Ovary (tissue), 9 donors: ENCODE data around the gene TMEM59L. TPM values are rescaled to one million over a fixed set of nuclear protein-coding genes. Genes with fewer than 3 reads are reported as not detected.

Experiments
- DNase-seq, 5 donors: peaks; one replicate each; pipeline ENCODE4 v3.0.0-alpha.2; 2019 to 2020
- H3K27ac ChIP-seq, 2 donors: fragments of 200-600 bp; one replicate each; pipeline versions ENCODE4 v1.5.1 to v1.8.0; 2019 to 2022
- H3K27me3 ChIP-seq: fragments of 200-600 bp; one replicate; pipeline ENCODE4 v1.8.0; 2022
- H3K36me3 ChIP-seq: fragments of 200-600 bp; sonication (generic); one replicate; pipeline ENCODE4 v1.5.1; 2019
- H3K4me1 ChIP-seq: one replicate; pipeline ENCODE4 v1.8.1; 2013; ENCODE audit warnings: mild to moderate bottlenecking, moderate library complexity; ENCODE audit not compliant: insufficient read depth
- H3K4me3 ChIP-seq: fragments of 200-600 bp; sonication (generic); one replicate; pipeline ENCODE4 v1.5.1; 2017
- H3K9me3 ChIP-seq, 2 donors: fragments of 200-600 bp in 1 of 2; sonication (generic) in 1 of 2; one replicate each; pipeline versions ENCODE4 v1.5.1 to v1.8.1; 2013 to 2019; ENCODE audit warnings: mild to moderate bottlenecking in 1 of 2, moderate library complexity in 1 of 2
- CTCF ChIP-seq, 3 donors: fragments of 450-650 bp in 2 of 3; fragments of 200-600 bp in 1 of 3; IDR thresholded peaks; one replicate each; pipeline versions ENCODE4 v1.5.1 to v1.8.0; 2016 to 2022; ENCODE audit warnings: antibody characterized with exemption in 3 of 3, mild to moderate bottlenecking in 1 of 3
- EP300 ChIP-seq: sonication (generic); formaldehyde crosslinking; IDR thresholded peaks from one replicate; pipeline ENCODE4 v1.6.1; 2017; ENCODE audit warnings: antibody characterized with exemption
- POLR2A ChIP-seq: fragments of 450-650 bp; IDR thresholded peaks from one replicate; pipeline ENCODE4 v1.6.1; 2017; ENCODE audit warnings: antibody characterized with exemption, mild to moderate bottlenecking, moderate library complexity
- WGBS, 3 donors: extraction: QIAGEN DNeasy Blood & Tissue Kit in 1 of 3; methylation state at CpG; one replicate each; pipeline versions ENCODE4 v1.1.5 to v1.1.7; 2013 to 2017; 5-methylcytosine and 5-hydroxymethylcytosine counted together
- intact Hi-C, 4 donors: fragments of 100-400 bp; cut with DNase I; formaldehyde crosslinking; loops; one replicate each; pipeline versions ENCODE4 v1.11.0 to v1.15.1; 2022 to 2023
- polyA plus RNA-seq, 2 donors: library from polyadenylated mRNA; stranded (reverse); fragments of 200-250 nt in 1 of 2; fragments of 350-450 nt in 1 of 2; fragmentation: Illumina TruSeq in 1 of 2; extraction: RNeasy Lipid Tissue Mini Kit (QIAGEN cat#74804) in 1 of 2; gene quantifications; one replicate each; pipeline ENCODE4 v1.2.3, GENCODE V29; 2013 to 2014
- total RNA-seq, 7 donors: library from RNA; depleted of rRNA in 2 of 7; stranded (reverse); fragments of >200 nt in 2 of 7; fragmentation: NEBNext Ultra II Directional in 3 of 7; extraction: Animal tissue kit (Norgen Biotek cat#: 25700) in 3 of 7; gene quantifications; one replicate each; pipeline versions ENCODE4 v1.1.0 to v1.2.4, GENCODE V29; 2016 to 2023
- donor health status: DM: no; HTN: no; CAD: no; lungs with moderate emphysema.
- donor health status: DM: no; HTN: no; CAD: no.
- donor health status: Bipolar disorder and iron deficiency.
- donor health status: DM: yes; HTN: yes; CAD: no.
- donor health status: DM: no; HTN: no; CAD: no.
- donor health status: DM: yes; HTN: yes; CAD: no.

Gene TMEM59L
- total and polyA plus RNA-seq, 9 donors = 0.20 to 0.53 (median 0.51) TPM; not detected in 4

GRCh38 chr19:18574691-18575291 is 37.9 kb upstream of the TMEM59L start:
- intact Hi-C loops = loop anchor here in 3 of 4 donors (10.0 kb wide), 2 partner anchors 110 to 120 kb away; no protein-coding TSS in a partner anchor
- 89 to 90% (median 90%) methylated on average over 18 of the region's 18 CpGs for WGBS, 3 donors
- Histone ChIP-seq H3K36me3 (no peaks in the 10 kb centered on the region), H3K9me3 (no peaks in the 10 kb centered on the region), H3K4me1 (peaks cover 7% of the 10 kb centered on the region), H3K27me3 (no peaks in the 10 kb centered on the region), H3K27ac (no peak overlapping the region), H3K4me3 (no peak overlapping the region)
- no peak for DNase-seq
- no peak for TF ChIP-seq POLR2A
- TF ChIP-seq EP300 = no peak
- TF ChIP-seq CTCF (IDR thresholded peaks at IDR 0.05) = no peak

- no peak overlapping the region for H3K27ac ChIP-seq
- no peak for DNase-seq
- H3K36me3 ChIP-seq = no peaks in the 10 kb centered on the region
- TF ChIP-seq EP300 (no peak), CTCF (IDR thresholded peaks at IDR 0.05) (no peak), POLR2A (no peak)
- 80 to 88% (median 81%) methylated on average over 8 of the region's 8 CpGs for WGBS, 3 donors
- no peak overlapping the region for H3K4me3 ChIP-seq
- no peaks in the 10 kb centered on the region for H3K9me3 ChIP-seq
- H3K4me1 ChIP-seq = peaks cover 7% of the 10 kb centered on the region
- intact Hi-C loops = loop anchor here in 3 of 4 donors (10.0 kb wide), 2 partner anchors 112 to 122 kb away; no protein-coding TSS in a partner anchor
- H3K27me3 ChIP-seq = no peaks in the 10 kb centered on the region
Measured at GRCh38 chr19:18576383-18576782, 36.3 kb upstream of the TMEM59L start.

GRCh38 chr19:18577365-18577914 is 35.2 kb upstream of the TMEM59L start:
- H3K36me3 ChIP-seq = no peaks in the 10 kb centered on the region
- no peak overlapping the region for H3K4me3 ChIP-seq
- no peak for DNase-seq
- TF ChIP-seq POLR2A = no peak
- no peak for TF ChIP-seq CTCF (IDR thresholded peaks at IDR 0.05)
- no peak for TF ChIP-seq EP300
- H3K27me3 ChIP-seq = no peaks in the 10 kb centered on the region
- peaks cover 7% of the 10 kb centered on the region for H3K4me1 ChIP-seq
- no peak overlapping the region for H3K27ac ChIP-seq
- intact Hi-C loops = loop anchor here in 3 of 4 donors (10.0 kb wide), 2 partner anchors 113 to 123 kb away; no protein-coding TSS in a partner anchor
- no peaks in the 10 kb centered on the region for H3K9me3 ChIP-seq
- 73 to 82% (median 79%) methylated on average over 21 of the region's 21 CpGs for WGBS, 3 donors

GRCh38 chr19:18580311-18580710 is 32.4 kb upstream of the TMEM59L start:
- 63 to 64% (median 64%) methylated on average over 7 of the region's 7 CpGs for WGBS, 3 donors
- intact Hi-C loops = no loop called here
- H3K9me3 ChIP-seq = no peaks in the 10 kb centered on the region
- no peaks in the 10 kb centered on the region for H3K36me3 ChIP-seq
- H3K27ac ChIP-seq = no peak overlapping the region
- H3K4me3 ChIP-seq = no peak overlapping the region
- DNase-seq = no peak
- H3K27me3 ChIP-seq = no peaks in the 10 kb centered on the region
- H3K4me1 ChIP-seq = no peaks in the 10 kb centered on the region
- TF ChIP-seq CTCF (IDR thresholded peaks at IDR 0.05) (no peak), EP300 (no peak), POLR2A (no peak)
